CD4-positive, CD25-positive, alpha-beta regulatory T cell (primary cell): ENCODE results near the gene MAP4. TPM values are rescaled to one million over a fixed set of nuclear protein-coding genes. Genes with fewer than 3 reads are reported as not detected.

Experiments used
- ATAC-seq, 2 donors: fragments of 150-1000 bp; cut with Tn5 transposase; one replicate each; pipeline ENCODE4 v1.10.0; 2021; ENCODE audit warnings: low read depth in 2 of 2, moderate number of reproducible peaks in 2 of 2, moderate library complexity in 1 of 2
- DNase-seq, 3 donors: peaks; one replicate each; pipeline versions ENCODE4 v3.0.0 to v3.0.0-alpha.2; 2012 to 2022; ENCODE audit warnings: mixed read lengths in 1 of 3
- H3K27ac ChIP-seq: one replicate; pipeline ENCODE4 v1.7.0; 2013; ENCODE audit warnings: mild to moderate bottlenecking, low read length; ENCODE audit not compliant: insufficient read depth, poor library complexity, severe bottlenecking
- H3K27me3 ChIP-seq: one replicate; pipeline ENCODE4 v1.7.0; 2013; ENCODE audit warnings: low read length; ENCODE audit not compliant: control insufficient read depth, insufficient read depth
- H3K36me3 ChIP-seq: one replicate; pipeline ENCODE4 v1.7.0; 2013; ENCODE audit warnings: mild to moderate bottlenecking, low read length, moderate library complexity; ENCODE audit not compliant: control insufficient read depth, insufficient read depth
- H3K4me1 ChIP-seq: 2 replicates; pipeline ENCODE4 v1.7.0; 2013; ENCODE audit warnings: mild to moderate bottlenecking, low read length; ENCODE audit not compliant: insufficient read depth, control insufficient read depth, poor library complexity, severe bottlenecking
- H3K4me3 ChIP-seq: one replicate; pipeline ENCODE4 v1.7.0; 2013; ENCODE audit warnings: low read depth, mild to moderate bottlenecking, low read length, moderate library complexity
- H3K9me3 ChIP-seq, 2 experiments: 1 replicate in 1 of 2; 2 replicates in 1 of 2; pipeline ENCODE4 v1.7.0; 2013; ENCODE audit warnings: low read length in 2 of 2, mild to moderate bottlenecking in 1 of 2, moderate library complexity in 1 of 2; ENCODE audit not compliant: control insufficient read depth in 2 of 2
- H3K27ac Mint-ChIP-seq, 3 donors: one replicate each; pipeline ENCODE4 v1.8.0; 2020 to 2022; ENCODE audit warnings: mild to moderate bottlenecking in 3 of 3, mixed read lengths in 3 of 3, moderate library complexity in 2 of 3
- H3K27me3 Mint-ChIP-seq: one replicate; pipeline ENCODE4 v1.8.0; 2022; ENCODE audit warnings: mild to moderate bottlenecking, mixed read lengths
- H3K36me3 Mint-ChIP-seq: one replicate; pipeline ENCODE4 v1.8.0; 2020; ENCODE audit warnings: mixed read lengths
- H3K4me1 Mint-ChIP-seq, 4 donors: one replicate each; pipeline ENCODE4 v1.8.0; 2020 to 2022; ENCODE audit warnings: mixed read lengths in 4 of 4, mild to moderate bottlenecking in 1 of 4
- H3K4me3 Mint-ChIP-seq, 4 donors: one replicate each; pipeline ENCODE4 v1.8.0; 2020 to 2022; ENCODE audit warnings: mild to moderate bottlenecking in 4 of 4, mixed read lengths in 4 of 4, moderate library complexity in 3 of 4
- H3K9me3 Mint-ChIP-seq, 7 donors: one replicate each; pipeline ENCODE4 v1.8.0; 2020 to 2022; ENCODE audit warnings: mixed read lengths in 7 of 7, mild to moderate bottlenecking in 3 of 7, moderate library complexity in 2 of 7
- polyA plus RNA-seq, 4 donors: library from polyadenylated mRNA; unstranded; fragments of 300-500 nt; fragmentation: Illumina TruSeq; gene quantifications; one replicate each; pipeline ENCODE4 v1.2.3, GENCODE V29; 2021
- total RNA-seq: library from RNA; stranded (reverse); gene quantifications from one replicate; pipeline ENCODE4 v1.2.3, GENCODE V29; 2022

The MAP4 gene
- total and polyA plus RNA-seq, 5 donors from 2014 or later: 17.0 to 123 (median 22.6) TPM

GRCh38 chr3:47978386-47978785, 37.8 kb downstream of the MAP4 start:
- Mint-ChIP-seq H3K27me3 (no peaks in the 10 kb centered on the region), H3K36me3 (no peaks in the 10 kb centered on the region), H3K4me1 (peaks cover 4 to 11% (median 7%) of the 10 kb centered on the region in 4 donors), H3K4me3 (no peak overlapping the region), H3K9me3 (no peaks in the 10 kb centered on the region), H3K27ac (no peak overlapping the region)
- H3K36me3 ChIP-seq: no peaks in the 10 kb centered on the region
- H3K4me3 ChIP-seq: no peak overlapping the region
- H3K9me3 ChIP-seq: no peaks in the 10 kb centered on the region
- no peak for ATAC-seq
- no peaks in the 10 kb centered on the region for H3K4me1 ChIP-seq
- DNase-seq: no peak
- no peaks in the 10 kb centered on the region for H3K27me3 ChIP-seq
- no peak overlapping the region for H3K27ac ChIP-seq

- no peak overlapping the region for H3K4me3 Mint-ChIP-seq
Measured at GRCh38 chr3:47976135-47976732, 40.0 kb downstream of the MAP4 start.

GRCh38 chr3:47974974-47975470, 41.2 kb downstream of the MAP4 start:
- H3K4me1 Mint-ChIP-seq: peaks cover 4 to 11% (median 6%) of the 10 kb centered on the region in 4 donors
- H3K27me3 ChIP-seq: no peaks in the 10 kb centered on the region
- DNase-seq: no peak
- no peak overlapping the region for H3K27ac ChIP-seq
- H3K4me3 Mint-ChIP-seq: no peak overlapping the region
- H3K4me3 ChIP-seq: no peak overlapping the region
- no peaks in the 10 kb centered on the region for H3K27me3 Mint-ChIP-seq
- H3K36me3 Mint-ChIP-seq: no peaks in the 10 kb centered on the region
- no peak for ATAC-seq
- H3K9me3 Mint-ChIP-seq: no peaks in the 10 kb centered on the region
- no peak overlapping the region for H3K27ac Mint-ChIP-seq
- H3K36me3 ChIP-seq: no peaks in the 10 kb centered on the region
- no peaks in the 10 kb centered on the region for H3K4me1 ChIP-seq
- H3K9me3 ChIP-seq: no peaks in the 10 kb centered on the region

More at GRCh38 chr3:47976135-47976732, 40.0 kb downstream of the MAP4 start:
- ATAC-seq: no peak
- Histone ChIP-seq H3K9me3 (no peaks in the 10 kb centered on the region), H3K27ac (no peak overlapping the region), H3K4me1 (no peaks in the 10 kb centered on the region), H3K36me3 (no peaks in the 10 kb centered on the region), H3K4me3 (no peak overlapping the region), H3K27me3 (no peaks in the 10 kb centered on the region)
- Mint-ChIP-seq H3K27ac (no peak overlapping the region), H3K27me3 (no peaks in the 10 kb centered on the region), H3K4me1 (peaks cover 4 to 11% (median 6%) of the 10 kb centered on the region in 4 donors), H3K36me3 (no peaks in the 10 kb centered on the region), H3K9me3 (no peaks in the 10 kb centered on the region)
- DNase-seq: no peak

- no peaks in the 10 kb centered on the region for H3K4me1 ChIP-seq
- H3K27ac Mint-ChIP-seq: no peak overlapping the region
- H3K36me3 ChIP-seq: no peaks in the 10 kb centered on the region
- DNase-seq (no peak), ATAC-seq (no peak)
- no peaks in the 10 kb centered on the region for H3K9me3 ChIP-seq
- no peaks in the 10 kb centered on the region for H3K36me3 Mint-ChIP-seq
- H3K27me3 Mint-ChIP-seq: no peaks in the 10 kb centered on the region
- H3K9me3 Mint-ChIP-seq: no peaks in the 10 kb centered on the region
- H3K27ac ChIP-seq: no peak overlapping the region
- H3K27me3 ChIP-seq: no peaks in the 10 kb centered on the region
- no peak overlapping the region for H3K4me3 Mint-ChIP-seq
- H3K4me3 ChIP-seq: no peak overlapping the region
- H3K4me1 Mint-ChIP-seq: peaks cover 0 to 10% (median 3%) of the 10 kb centered on the region in 4 donors
Measured at GRCh38 chr3:47971081-47971480, 45.1 kb downstream of the MAP4 start.

- ATAC-seq (no peak), DNase-seq (no peak)
- Mint-ChIP-seq H3K27ac (no peak overlapping the region), H3K36me3 (peaks cover 6% of the 10 kb centered on the region), H3K9me3 (no peaks in the 10 kb centered on the region), H3K4me3 (no peak overlapping the region), H3K4me1 (peaks cover 22 to 47% (median 34%) of the 10 kb centered on the region in 4 donors), H3K27me3 (no peaks in the 10 kb centered on the region)
- Histone ChIP-seq H3K9me3 (no peaks in the 10 kb centered on the region), H3K4me1 (peaks cover 17% of the 10 kb centered on the region), H3K36me3 (no peaks in the 10 kb centered on the region), H3K27me3 (no peaks in the 10 kb centered on the region), H3K4me3 (no peak overlapping the region), H3K27ac (no peak overlapping the region)
Measured at GRCh38 chr3:47964740-47965139, 51.5 kb downstream of the MAP4 start.

- Mint-ChIP-seq H3K36me3 (peaks cover 6% of the 10 kb centered on the region), H3K4me1 (peaks cover 22 to 43% (median 34%) of the 10 kb centered on the region in 4 donors), H3K27me3 (no peaks in the 10 kb centered on the region), H3K27ac (peak overlapping the region; percentile 83 to 91 (median 89)), H3K4me3 (peak overlapping the region; percentile 14 to 70 (median 66)), H3K9me3 (no peaks in the 10 kb centered on the region)
- peak overlapping the region; percentile 16 for H3K4me3 ChIP-seq
- no peaks in the 10 kb centered on the region for H3K36me3 ChIP-seq
- H3K27ac ChIP-seq: peak overlapping the region; percentile 39
- H3K4me1 ChIP-seq: peaks cover 17% of the 10 kb centered on the region
- ATAC-seq (peak; percentile 79 to 94), DNase-seq (peak; percentile 5 to 85 (median 56))
- no peaks in the 10 kb centered on the region for H3K9me3 ChIP-seq
- H3K27me3 ChIP-seq: no peaks in the 10 kb centered on the region
Measured at GRCh38 chr3:47961815-47962606, 54.2 kb downstream of the MAP4 start.

GRCh38 chr3:47961036-47961435, 55.2 kb downstream of the MAP4 start:
- H3K27ac Mint-ChIP-seq: peak overlapping the region in 2 of 3 donors; percentile 37 to 86
- H3K4me3 ChIP-seq: no peak overlapping the region
- no peak overlapping the region for H3K4me3 Mint-ChIP-seq
- H3K27me3 ChIP-seq: no peaks in the 10 kb centered on the region
- no peak for ATAC-seq
- H3K4me1 ChIP-seq: peaks cover 17% of the 10 kb centered on the region
- H3K36me3 Mint-ChIP-seq: peaks cover 6% of the 10 kb centered on the region
- no peak overlapping the region for H3K27ac ChIP-seq
- H3K27me3 Mint-ChIP-seq: no peaks in the 10 kb centered on the region
- H3K36me3 ChIP-seq: no peaks in the 10 kb centered on the region
- no peaks in the 10 kb centered on the region for H3K9me3 Mint-ChIP-seq
- no peaks in the 10 kb centered on the region for H3K9me3 ChIP-seq
- DNase-seq: no peak
- H3K4me1 Mint-ChIP-seq: peaks cover 26 to 45% (median 34%) of the 10 kb centered on the region in 4 donors
